ENCODE data around the gene PTPRK. TPM values are rescaled to one million over a fixed set of nuclear protein-coding genes. Genes with fewer than 3 reads are reported as not detected.

The PTPRK gene
- total and polyA plus RNA-seq, 10 of the 15 experiments (the other 5 are each of a cell fraction or from before 2014, with no cell fraction given): 0.23 to 1.9 (median 0.55) TPM

- no peak for FAIRE-seq
- no TSS peak for BruUV-seq (replicated peaks)
These were observed 173.8 kb downstream of the PTPRK start for GRCh38 chr6:128346569-128346968.

More at GRCh38 chr6:128346569-128346968, 173.8 kb downstream of the PTPRK start:
- H3K27me3 ChIP-seq (replicated peaks in 1 of 2; ENCODE audit: control insufficient read depth in 2 of 2, insufficient read depth in 2 of 2, low read length in 1 of 2): no peaks in the 10 kb centered on the region; a peak in 1 of 4 replicates
- SMC1A ChIA-PET (ENCODE audit: uncharacterized antibody, unreplicated experiment): no interaction called here
- H4K20me1 ChIP-seq (ENCODE audit: control insufficient read depth, insufficient read depth): no peaks in the 10 kb centered on the region
- WGBS (ENCODE audit: insufficient coverage, insufficient replicate concordance, low lambda C conversion rate, missing lambda C conversion rate): 13% methylated on average over 1 of the region's 1 CpG
- no peak for DNase-seq (ENCODE audit: low read depth, low spot score)
- no peaks in the 10 kb centered on the region for H3K36me3 ChIP-seq (ENCODE audit: control insufficient read depth in 2 of 2, insufficient read depth in 2 of 2, low read length in 1 of 2)
- RAD21 ChIA-PET (ENCODE audit: unreplicated experiment): no interaction called here
- in situ Hi-C loops (cut with MboI) (no loop called here), intact Hi-C loops (cut with micrococcal nuclease; ENCODE audit: unreplicated experiment) (no loop called here)
- POLR2A ChIA-PET: no interaction called here
- no peak overlapping the region for H3K9ac ChIP-seq (ENCODE audit: control insufficient read depth, insufficient read depth, low read length)
- no peak overlapping the region for H3K27ac ChIP-seq (ENCODE audit: control insufficient read depth, insufficient read depth)
- CTCF ChIA-PET: no interaction called here
- TF ChIP-seq POLR2AphosphoS5 (IDR thresholded peaks at IDR 0.05; ENCODE audit: low read length) (no peak), POU2F2 (IDR thresholded peaks at IDR 0.05; ENCODE audit: borderline replicate concordance, low read depth, low read length) (no peak)
- TF ChIP-seq, protein P1, sequence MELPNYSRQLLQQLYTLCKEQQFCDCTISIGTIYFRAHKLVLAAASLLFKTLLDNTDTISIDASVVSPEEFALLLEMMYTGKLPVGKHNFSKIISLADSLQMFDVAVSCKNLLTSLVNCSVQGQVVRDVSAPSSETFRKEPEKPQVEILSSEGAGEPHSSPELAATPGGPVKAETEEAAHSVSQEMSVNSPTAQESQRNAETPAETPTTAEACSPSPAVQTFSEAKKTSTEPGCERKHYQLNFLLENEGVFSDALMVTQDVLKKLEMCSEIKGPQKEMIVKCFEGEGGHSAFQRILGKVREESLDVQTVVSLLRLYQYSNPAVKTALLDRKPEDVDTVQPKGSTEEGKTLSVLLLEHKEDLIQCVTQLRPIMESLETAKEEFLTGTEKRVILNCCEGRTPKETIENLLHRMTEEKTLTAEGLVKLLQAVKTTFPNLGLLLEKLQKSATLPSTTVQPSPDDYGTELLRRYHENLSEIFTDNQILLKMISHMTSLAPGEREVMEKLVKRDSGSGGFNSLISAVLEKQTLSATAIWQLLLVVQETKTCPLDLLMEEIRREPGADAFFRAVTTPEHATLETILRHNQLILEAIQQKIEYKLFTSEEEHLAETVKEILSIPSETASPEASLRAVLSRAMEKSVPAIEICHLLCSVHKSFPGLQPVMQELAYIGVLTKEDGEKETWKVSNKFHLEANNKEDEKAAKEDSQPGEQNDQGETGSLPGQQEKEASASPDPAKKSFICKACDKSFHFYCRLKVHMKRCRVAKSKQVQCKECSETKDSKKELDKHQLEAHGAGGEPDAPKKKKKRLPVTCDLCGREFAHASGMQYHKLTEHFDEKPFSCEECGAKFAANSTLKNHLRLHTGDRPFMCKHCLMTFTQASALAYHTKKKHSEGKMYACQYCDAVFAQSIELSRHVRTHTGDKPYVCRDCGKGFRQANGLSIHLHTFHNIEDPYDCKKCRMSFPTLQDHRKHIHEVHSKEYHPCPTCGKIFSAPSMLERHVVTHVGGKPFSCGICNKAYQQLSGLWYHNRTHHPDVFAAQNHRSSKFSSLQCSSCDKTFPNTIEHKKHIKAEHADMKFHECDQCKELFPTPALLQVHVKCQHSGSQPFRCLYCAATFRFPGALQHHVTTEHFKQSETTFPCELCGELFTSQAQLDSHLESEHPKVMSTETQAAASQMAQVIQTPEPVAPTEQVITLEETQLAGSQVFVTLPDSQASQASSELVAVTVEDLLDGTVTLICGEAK (IDR thresholded peaks at IDR 0.05; ENCODE audit: borderline replicate concordance): no peak
- TF ChIP-seq, protein P2, sequence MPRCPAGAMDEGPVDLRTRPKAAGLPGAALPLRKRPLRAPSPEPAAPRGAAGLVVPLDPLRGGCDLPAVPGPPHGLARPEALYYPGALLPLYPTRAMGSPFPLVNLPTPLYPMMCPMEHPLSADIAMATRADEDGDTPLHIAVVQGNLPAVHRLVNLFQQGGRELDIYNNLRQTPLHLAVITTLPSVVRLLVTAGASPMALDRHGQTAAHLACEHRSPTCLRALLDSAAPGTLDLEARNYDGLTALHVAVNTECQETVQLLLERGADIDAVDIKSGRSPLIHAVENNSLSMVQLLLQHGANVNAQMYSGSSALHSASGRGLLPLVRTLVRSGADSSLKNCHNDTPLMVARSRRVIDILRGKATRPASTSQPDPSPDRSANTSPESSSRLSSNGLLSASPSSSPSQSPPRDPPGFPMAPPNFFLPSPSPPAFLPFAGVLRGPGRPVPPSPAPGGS (IDR thresholded peaks at IDR 0.05; ENCODE audit: borderline replicate concordance, insufficient read depth, low read depth, low read length, poor library complexity, severe bottlenecking): no peak
- no peaks in the 10 kb centered on the region for H3K9me3 ChIP-seq (replicated peaks; ENCODE audit: control insufficient read depth, insufficient read depth, low read length)
- no peak for ATAC-seq
- H3K4me2 ChIP-seq (ENCODE audit: control insufficient read depth, insufficient read depth): no peak overlapping the region
- no peak overlapping the region for H3K4me3 ChIP-seq
- no peaks in the 10 kb centered on the region for H3K4me1 ChIP-seq (ENCODE audit: control insufficient read depth, insufficient read depth, low read length)
- H3K79me2 ChIP-seq (ENCODE audit: control insufficient read depth, insufficient read depth, low read length): no peaks in the 10 kb centered on the region
- no peak overlapping the region for H2AFZ ChIP-seq (ENCODE audit: control insufficient read depth, low read depth, low read length)

Measured in GM12878 (cell line).